H9 (cell line): ENCODE data around the gene SPX. TPM values are rescaled to one million over a fixed set of nuclear protein-coding genes. Genes with fewer than 3 reads are reported as not detected.

Experiments
- DNase-seq: peaks from one replicate; pipeline ENCODE4 v3.0.0-alpha.2; 2017
- H2AFZ ChIP-seq: one replicate; pipeline ENCODE4 v1.6.1; 2013; ENCODE audit warnings: mild to moderate bottlenecking, low read length, control low read depth, moderate library complexity
- H2AK5ac ChIP-seq: 2 replicates; pipeline ENCODE4 v1.6.1; 2013; ENCODE audit warnings: low read length, control low read depth, mixed read lengths; ENCODE audit not compliant: insufficient read length
- H2BK120ac ChIP-seq: one replicate; pipeline ENCODE4 v1.6.1; 2013; ENCODE audit warnings: low read depth, mild to moderate bottlenecking, low read length, control low read depth, inconsistent platforms; ENCODE audit not compliant: poor library complexity, severe bottlenecking
- H2BK12ac ChIP-seq: 2 replicates; pipeline ENCODE4 v1.6.1; 2013; ENCODE audit warnings: low read length, control low read depth, mixed read lengths, low read depth; ENCODE audit not compliant: insufficient read length
- H2BK15ac ChIP-seq: 2 replicates; pipeline ENCODE4 v1.6.1; 2013; ENCODE audit warnings: low read depth, low read length, control low read depth
- H2BK20ac ChIP-seq: one replicate; pipeline ENCODE4 v1.6.1; 2013; ENCODE audit warnings: low read depth, mild to moderate bottlenecking, low read length, control low read depth, inconsistent platforms; ENCODE audit not compliant: poor library complexity, severe bottlenecking
- H2BK5ac ChIP-seq: 2 replicates; pipeline ENCODE4 v1.6.1; 2013; ENCODE audit warnings: low read length, control low read depth, mixed read lengths; ENCODE audit not compliant: insufficient read length
- H3K14ac ChIP-seq: 2 replicates; pipeline ENCODE4 v1.6.1; 2013; ENCODE audit warnings: low read length, control low read depth; ENCODE audit not compliant: insufficient read depth
- H3K18ac ChIP-seq: 2 replicates; pipeline ENCODE4 v1.6.1; 2013; ENCODE audit warnings: low read depth, mild to moderate bottlenecking, mixed read lengths, low read length, control low read depth; ENCODE audit not compliant: insufficient read length
- H3K23ac ChIP-seq: 2 replicates; pipeline ENCODE4 v1.6.1; 2013; ENCODE audit warnings: low read length, control low read depth, mixed read lengths, low read depth; ENCODE audit not compliant: insufficient read length
- H3K23me2 ChIP-seq: 2 replicates; pipeline ENCODE4 v1.6.1; 2013; ENCODE audit warnings: low read depth, mild to moderate bottlenecking, mixed read lengths, low read length, control low read depth; ENCODE audit not compliant: insufficient read length, poor library complexity, severe bottlenecking
- H3K27ac ChIP-seq: 2 replicates; pipeline ENCODE4 v1.5.1; 2013; ENCODE audit warnings: low read length, control low read depth, mixed read lengths, low read depth; ENCODE audit not compliant: insufficient read length
- H3K27me3 ChIP-seq: 2 replicates; pipeline ENCODE4 v1.6.1; 2013; ENCODE audit warnings: low read length, control low read depth, inconsistent platforms; ENCODE audit not compliant: insufficient read depth
- H3K4ac ChIP-seq: 2 replicates; pipeline ENCODE4 v1.6.1; 2013; ENCODE audit warnings: low read depth, mild to moderate bottlenecking, control low read depth, inconsistent platforms, low read length, moderate library complexity
- H3K4me1 ChIP-seq: 2 replicates; pipeline ENCODE4 v1.6.1; 2013; ENCODE audit warnings: low read length, control low read depth, inconsistent platforms; ENCODE audit not compliant: insufficient read depth
- H3K4me2 ChIP-seq: 2 replicates; pipeline ENCODE4 v1.6.1; 2013; ENCODE audit warnings: low read length, control low read depth, mixed read lengths; ENCODE audit not compliant: insufficient read length, insufficient read depth
- H3K56ac ChIP-seq: 2 replicates; pipeline ENCODE4 v1.6.1; 2013; ENCODE audit warnings: low read depth, mild to moderate bottlenecking, mixed read lengths, low read length, control low read depth; ENCODE audit not compliant: insufficient read length
- H3K79me1 ChIP-seq: 2 replicates; pipeline ENCODE4 v1.6.1; 2013; ENCODE audit warnings: low read depth, mild to moderate bottlenecking, moderate library complexity, low read length, control low read depth, inconsistent platforms; ENCODE audit not compliant: insufficient read depth, poor library complexity, severe bottlenecking
- H3K79me2 ChIP-seq: 2 replicates; pipeline ENCODE4 v1.6.1; 2013; ENCODE audit warnings: low read length, control low read depth, inconsistent platforms; ENCODE audit not compliant: insufficient read depth
- H3K9ac ChIP-seq: 2 replicates; pipeline ENCODE4 v1.6.1; 2013; ENCODE audit warnings: low read length, control low read depth, mixed read lengths; ENCODE audit not compliant: insufficient read length; ENCODE audit errors: extremely low read depth
- H3K9me3 ChIP-seq: one replicate; pipeline ENCODE4 v1.6.1; 2013; ENCODE audit warnings: low read depth, low read length, inconsistent platforms; ENCODE audit not compliant: control insufficient read depth
- H3T11ph ChIP-seq: one replicate; pipeline ENCODE4 v1.6.1; 2013; ENCODE audit warnings: mild to moderate bottlenecking, low read length, control low read depth, inconsistent platforms
- H4K20me1 ChIP-seq: one replicate; pipeline ENCODE4 v1.6.1; 2013; ENCODE audit not compliant: control insufficient read depth, insufficient read length, insufficient read depth
- H4K5ac ChIP-seq: 2 replicates; pipeline ENCODE4 v1.6.1; 2013; ENCODE audit warnings: low read depth, mild to moderate bottlenecking, mixed read lengths, low read length, control low read depth; ENCODE audit not compliant: insufficient read length
- H4K8ac ChIP-seq: replicated peaks from 2 replicates; pipeline ENCODE4 v1.6.1; 2013; ENCODE audit warnings: low read length, control low read depth, mixed read lengths, low read depth; ENCODE audit not compliant: insufficient read length
- H4K91ac ChIP-seq: 2 replicates; pipeline ENCODE4 v1.6.1; 2013; ENCODE audit warnings: low read depth, mild to moderate bottlenecking, moderate library complexity, mixed read lengths, low read length, control low read depth; ENCODE audit not compliant: insufficient read length
- H3K27ac Mint-ChIP-seq, 3 experiments: 2 replicates in 2 of 3; 3 replicates in 1 of 3; pipeline ENCODE4 v1.8.0; 2020 to 2021; ENCODE audit warnings: mixed read lengths in 3 of 3, mild to moderate bottlenecking in 1 of 3, moderate library complexity in 1 of 3
- H3K27me3 Mint-ChIP-seq: 2 replicates; pipeline ENCODE4 v1.8.0; 2021; ENCODE audit warnings: low read depth, mild to moderate bottlenecking, moderate library complexity, mixed read lengths
- H3K36me3 Mint-ChIP-seq, 3 experiments: 2 replicates in 2 of 3; 3 replicates in 1 of 3; pipeline ENCODE4 v1.8.0; 2020 to 2021; ENCODE audit warnings: low read depth in 3 of 3, mixed read lengths in 3 of 3; ENCODE audit not compliant: insufficient read depth in 1 of 3
- H3K4me1 Mint-ChIP-seq, 2 experiments: 2 replicates each; pipeline ENCODE4 v1.8.0; 2020; ENCODE audit warnings: mixed read lengths in 2 of 2
- H3K4me3 Mint-ChIP-seq, 2 experiments: 2 replicates in 1 of 2; 3 replicates in 1 of 2; pipeline ENCODE4 v1.8.0; 2020 to 2021; ENCODE audit warnings: mild to moderate bottlenecking in 2 of 2, mixed read lengths in 2 of 2, moderate library complexity in 1 of 2
- H3K9me3 Mint-ChIP-seq, 2 experiments: 2 replicates in 1 of 2; 3 replicates in 1 of 2; pipeline ENCODE4 v1.8.0; 2020; ENCODE audit warnings: mild to moderate bottlenecking in 2 of 2, mixed read lengths in 2 of 2, moderate library complexity in 1 of 2
- CTCF ChIP-seq: fragments of 200-600 bp; sonication (generic); conservative IDR thresholded peaks from 3 replicates; pipeline ENCODE4 v1.8.0; 2021; ENCODE audit warnings: antibody characterized with exemption, mild to moderate bottlenecking
- WGBS: extraction: QIAGEN DNeasy Blood & Tissue Kit; methylation state at CpG from one replicate; pipeline ENCODE4 v1.1.7; 2013; ENCODE audit warnings: missing lambda C conversion rate, low lambda C conversion rate, mixed read lengths; ENCODE audit not compliant: insufficient read length; ENCODE audit errors: extremely low coverage; 5-methylcytosine and 5-hydroxymethylcytosine counted together
- total RNA-seq: library from RNA; stranded (reverse); gene quantifications from 2 replicates; pipeline ENCODE4 v1.2.1, GENCODE V29; 2021

Gene SPX
- total RNA-seq, 1 experiment from 2014 or later: 0.35 TPM

GRCh38 chr12:21542403-21542802 lies 16.3 kb downstream of the SPX start:
- Histone ChIP-seq H3K79me2 (no peaks in the 10 kb centered on the region), H4K20me1 (no peaks in the 10 kb centered on the region), H3K23ac (no peak overlapping the region), H2AFZ (no peak overlapping the region), H3K23me2 (no peaks in the 10 kb centered on the region), H2BK20ac (no peak overlapping the region), H2BK15ac (no peak overlapping the region), H3K9me3 (no peaks in the 10 kb centered on the region), H3K27me3 (no peaks in the 10 kb centered on the region), H3K4ac (no peak overlapping the region), H3K4me2 (no peak overlapping the region), H3K56ac (no peak overlapping the region), H2AK5ac (no peak overlapping the region), H3K27ac (no peak overlapping the region), H4K5ac (no peak overlapping the region), H3T11ph (no peak overlapping the region), H3K9ac (no peak overlapping the region), H2BK5ac (no peak overlapping the region), H3K14ac (no peak overlapping the region), H2BK12ac (no peak overlapping the region), H3K18ac (no peak overlapping the region), H3K79me1 (no peaks in the 10 kb centered on the region), H4K91ac (no peak overlapping the region), H2BK120ac (no peak overlapping the region), H4K8ac (no peak overlapping the region), H3K4me1 (no peaks in the 10 kb centered on the region)
- Mint-ChIP-seq H3K9me3 (no peaks in the 10 kb centered on the region), H3K36me3 (no peaks in the 10 kb centered on the region), H3K4me3 (no peak overlapping the region), H3K27ac (no peak overlapping the region), H3K27me3 (peaks cover 2% of the 10 kb centered on the region), H3K4me1 (peaks cover 6 to 7% of the 10 kb centered on the region in 2 experiments; a peak in 1 of 4 replicates)
- no peak for TF ChIP-seq CTCF
- no CpG with 5 or more reads among the region's 5 CpGs for WGBS
- no peak for DNase-seq
